NCI-H2107 (cell line): Measurements from ENCODE around the gene PSMG2.

Experiments
- DNase-seq: peaks from one replicate; lab custom pipeline; 2025; lab: John Stamatoyannopoulos, UW

PSMG2 gene

DNA sequence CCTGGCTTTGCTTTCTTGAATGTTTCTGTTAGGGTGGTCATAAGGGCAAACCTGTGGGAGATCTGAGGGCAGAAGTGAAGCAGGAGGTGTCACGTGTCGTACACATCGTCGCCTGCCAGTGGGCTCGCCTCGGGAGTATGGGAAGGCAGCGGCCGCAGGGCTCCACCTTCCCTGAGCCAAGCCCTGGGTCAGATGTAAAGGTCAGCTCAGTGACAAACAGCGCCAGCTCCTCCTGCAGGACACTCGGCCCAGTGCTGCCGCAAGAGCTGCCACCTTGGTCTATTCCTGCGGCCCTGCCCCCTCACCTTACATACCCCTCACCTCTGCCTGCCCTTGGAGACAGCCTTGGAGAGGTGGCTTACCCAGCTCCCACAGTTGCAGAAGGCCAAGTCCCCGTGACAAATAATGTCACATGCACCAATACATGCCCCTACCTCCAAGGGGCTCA, 64.2 kb downstream of the PSMG2 start:
- DNase-seq: no peak

DNA sequence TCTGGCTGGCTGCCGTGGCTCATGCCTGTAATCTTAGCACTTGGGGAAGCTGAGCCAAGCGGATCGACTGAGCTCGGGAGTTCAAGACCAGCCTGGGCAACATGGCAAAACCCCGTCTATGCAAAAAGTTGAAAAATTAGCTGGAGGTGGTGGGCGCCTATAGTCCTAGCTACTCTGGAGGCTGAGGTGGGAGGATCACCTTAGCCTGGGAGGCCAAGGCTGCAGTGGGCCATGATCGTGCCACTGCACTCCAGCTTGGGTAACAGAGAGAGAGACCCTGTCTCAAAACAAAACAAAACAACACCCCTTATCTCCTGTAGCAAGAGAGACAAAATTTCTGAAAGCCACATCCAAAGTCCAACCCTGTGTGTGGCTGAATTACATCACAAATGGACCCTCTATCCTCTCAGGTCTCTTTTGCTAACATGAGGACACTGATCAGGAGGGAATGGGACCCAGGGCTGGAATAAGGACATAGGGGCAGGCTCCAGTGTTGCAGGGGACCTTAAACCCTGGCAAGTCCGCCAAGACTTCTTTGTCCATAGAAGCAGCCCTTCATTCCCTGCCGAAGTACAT, 64.8 kb downstream of the PSMG2 start:
- no peak for DNase-seq

DNA sequence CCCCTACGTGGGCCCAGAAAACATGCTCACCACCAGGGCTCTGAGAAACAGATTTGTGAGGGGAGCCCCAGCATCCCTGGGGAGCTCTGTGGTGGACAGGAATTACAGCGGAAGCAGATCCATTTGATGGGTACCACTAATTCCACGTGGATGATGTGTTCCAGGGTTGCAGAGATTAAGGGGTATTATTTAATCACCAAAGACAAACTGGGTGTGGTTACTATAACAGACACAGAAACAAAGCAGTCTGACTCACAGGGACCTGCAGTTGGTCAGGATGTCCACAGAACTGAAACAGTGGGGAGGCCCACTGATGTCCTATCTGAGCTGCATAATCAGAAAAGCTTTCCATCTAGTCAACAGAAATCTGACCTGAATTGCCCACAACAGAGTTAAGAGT, 65.8 kb downstream of the PSMG2 start:
- DNase-seq: no peak

DNA sequence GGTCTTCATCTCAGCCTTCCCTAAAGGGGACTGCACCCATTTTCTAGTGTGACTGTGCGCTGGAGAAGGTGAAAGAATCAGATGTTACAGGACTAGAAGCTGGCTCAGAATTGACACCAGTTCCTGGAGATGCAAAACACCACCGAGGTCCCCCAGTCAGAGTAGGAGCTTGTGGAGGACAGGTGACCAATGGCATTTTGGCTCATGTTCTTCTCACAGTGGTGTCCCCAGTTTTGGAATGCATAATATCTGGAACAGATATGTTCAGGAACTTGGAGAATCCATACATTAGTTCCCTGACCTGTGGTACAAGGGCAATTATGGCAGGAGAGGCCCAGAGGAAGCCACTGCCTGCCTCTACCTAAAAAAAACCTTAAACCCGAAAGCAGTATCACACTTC, 66.3 kb downstream of the PSMG2 start:
- DNase-seq: no peak

DNA sequence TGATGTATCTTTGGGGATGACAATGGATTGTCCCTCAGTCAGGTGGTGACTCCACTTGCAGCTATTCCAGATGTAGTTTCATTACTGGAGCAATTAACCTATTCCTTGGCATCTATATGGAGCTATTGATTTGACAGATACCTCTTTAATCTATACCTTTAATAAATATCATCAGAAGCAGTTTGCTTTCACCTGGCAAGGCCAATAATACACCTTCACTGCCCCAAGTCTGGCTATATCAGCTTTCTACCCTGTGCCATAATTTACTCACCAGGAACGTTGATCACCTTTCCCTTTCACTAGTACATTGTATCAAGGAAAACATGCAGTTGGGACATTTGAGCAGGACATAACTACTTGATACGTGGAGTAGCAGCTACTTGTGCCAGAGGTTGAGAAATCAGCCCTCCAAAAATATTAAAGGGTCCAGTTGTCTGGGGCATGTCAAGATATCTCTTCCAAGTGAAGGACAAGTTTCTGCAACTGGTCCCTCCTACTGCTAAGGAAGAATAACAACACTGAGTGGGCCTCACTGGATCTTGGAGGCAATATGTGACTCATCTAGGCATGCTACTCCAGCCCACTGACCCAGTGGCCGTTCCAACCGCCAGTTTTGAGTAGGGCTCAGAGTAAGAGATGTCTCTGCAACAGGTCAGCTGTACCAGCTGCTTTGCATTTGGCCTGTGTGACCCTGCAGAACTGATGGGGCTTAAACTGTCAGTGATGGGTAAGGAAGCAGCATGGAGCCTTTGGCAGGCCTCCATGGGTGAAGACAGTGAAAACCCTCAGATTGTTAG, 67.0 kb downstream of the PSMG2 start:
- DNase-seq: no peak

DNA sequence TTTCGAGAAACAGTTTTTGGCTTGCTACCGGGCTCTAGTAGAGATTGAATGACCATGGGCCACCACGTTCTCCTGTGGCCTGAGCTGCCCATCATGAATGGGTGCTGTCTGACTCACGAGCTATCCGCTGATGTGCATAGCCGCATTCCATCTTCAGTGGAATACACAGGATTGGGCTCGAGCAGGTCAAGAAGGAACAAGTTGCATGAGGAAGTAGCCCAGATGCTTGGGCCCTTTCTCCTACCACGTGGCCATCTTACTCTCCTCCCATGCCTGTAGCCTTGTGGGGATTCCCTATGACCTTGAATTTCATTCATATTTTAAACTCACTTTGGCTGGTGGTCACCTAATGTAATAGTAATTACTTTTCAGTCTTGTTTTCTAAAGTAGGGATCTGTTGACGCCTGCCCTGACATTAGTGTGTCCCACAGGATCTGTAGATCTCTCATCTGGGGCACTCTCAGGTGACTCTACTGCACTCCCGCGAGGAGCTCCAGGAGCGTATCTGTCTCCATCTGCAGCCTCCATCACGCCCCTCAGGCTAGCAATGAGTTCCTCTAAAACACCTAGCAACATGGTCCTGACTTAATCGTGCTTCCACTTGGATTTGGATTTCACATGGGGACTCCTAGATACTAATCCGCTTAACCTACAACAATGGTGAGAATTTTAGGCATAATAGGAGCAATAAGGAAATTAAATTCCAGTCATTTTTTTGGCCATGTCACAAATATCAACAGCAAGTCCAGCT, 67.8 kb downstream of the PSMG2 start:
- no peak for DNase-seq

DNA sequence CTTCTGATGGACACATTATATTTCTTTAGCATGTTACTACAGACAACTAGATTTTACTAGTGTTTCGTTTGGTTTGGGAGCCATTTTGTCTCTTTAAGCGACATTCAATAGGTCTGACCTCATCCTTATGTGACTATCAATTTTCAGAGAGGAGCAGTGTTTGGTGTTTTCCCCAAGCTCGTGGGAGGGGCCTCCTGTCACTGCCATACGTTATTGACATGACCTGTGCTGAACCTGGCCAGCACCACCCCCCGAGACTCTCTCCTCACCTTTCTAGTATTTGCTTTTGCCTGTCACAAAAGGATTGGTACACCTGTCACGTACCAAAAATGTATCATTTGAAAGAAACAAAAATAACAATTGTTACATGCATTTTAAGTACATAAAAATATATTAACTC, 69.3 kb downstream of the PSMG2 start:
- no peak for DNase-seq

DNA sequence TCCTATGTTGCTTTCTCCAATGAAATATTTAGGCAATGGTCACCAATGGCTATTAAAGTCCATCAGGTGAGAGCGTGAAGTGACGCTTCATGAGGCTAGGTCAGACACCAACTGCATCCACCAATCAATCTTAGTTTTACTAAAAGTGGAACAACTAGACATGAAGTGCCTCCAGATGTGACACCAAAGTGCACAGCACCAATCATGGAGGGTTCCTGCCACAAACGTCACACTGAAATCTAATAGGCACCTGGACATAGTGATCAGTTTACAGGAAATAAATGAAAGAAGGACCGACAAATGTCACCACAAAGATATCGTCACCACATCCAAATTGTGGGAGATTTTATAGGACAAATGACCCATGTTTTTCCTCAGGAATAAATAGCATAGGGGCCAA, 70.5 kb downstream of the PSMG2 start:
- DNase-seq: no peak

DNA sequence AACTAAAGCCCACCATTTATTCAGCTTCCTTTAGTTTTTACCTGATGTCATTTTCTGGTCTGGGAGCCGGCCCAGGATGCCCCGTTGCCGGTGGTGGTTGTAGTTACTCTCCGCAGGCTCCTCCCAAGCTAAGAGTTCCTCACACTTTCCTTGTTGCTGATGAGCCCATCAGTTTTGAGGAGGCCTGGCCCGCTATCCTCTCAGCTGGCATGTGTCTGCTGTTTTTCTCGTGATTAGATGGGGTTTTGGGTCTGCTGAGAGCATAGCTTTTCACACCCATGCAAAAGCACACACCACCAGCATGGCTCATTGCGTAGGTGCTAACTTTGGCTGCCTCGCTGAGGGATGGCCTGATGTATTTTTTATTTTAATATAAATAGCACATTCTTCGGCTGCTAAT, 72.1 kb downstream of the PSMG2 start:
- DNase-seq: no peak
